ENCODE results near the gene FER. TPM values are rescaled to one million over a fixed set of nuclear protein-coding genes. Genes with fewer than 3 reads are reported as not detected.

FER gene
- total and polyA plus RNA-seq, 3 donors from 2014 or later = 17.5 to 40.4 (median 39.8) TPM

DNA sequence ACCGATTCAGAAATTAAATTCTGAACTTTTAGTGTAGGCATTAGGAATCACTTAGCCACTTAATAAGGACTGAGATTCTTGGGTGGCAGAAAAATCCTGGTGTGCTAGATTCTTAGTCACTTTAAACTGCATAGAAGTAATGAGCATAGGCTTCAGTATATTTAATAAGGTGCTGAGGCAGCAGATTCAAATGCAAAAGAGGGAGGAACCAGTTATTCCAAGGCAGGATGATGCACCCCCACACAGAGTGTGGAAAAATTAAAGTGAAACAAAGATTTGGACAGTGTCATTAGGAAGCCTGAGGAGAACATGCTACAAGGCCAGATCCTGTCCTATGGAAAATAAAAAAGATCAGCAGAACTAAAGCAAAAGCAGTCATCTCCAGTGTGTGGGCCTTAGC, 444.3 kb downstream of the FER start:
- WGBS, 2 donors = 81 to 87% methylated on average over 1 of the region's 1 CpG
- H3K9me3 ChIP-seq = no peaks in the 10 kb centered on the region
- H3K4me3 ChIP-seq = no peak overlapping the region
- intact Hi-C loops (cut with DNase I; ENCODE audit: low total_unique reads) = no loop called here
- no peak for DNase-seq
- H3K36me3 ChIP-seq (ENCODE audit: low read depth, missing control alignments) = no peaks in the 10 kb centered on the region
- no peak for TF ChIP-seq POLR2A (IDR thresholded peaks at IDR 0.05)
- TF ChIP-seq, protein P1, sequence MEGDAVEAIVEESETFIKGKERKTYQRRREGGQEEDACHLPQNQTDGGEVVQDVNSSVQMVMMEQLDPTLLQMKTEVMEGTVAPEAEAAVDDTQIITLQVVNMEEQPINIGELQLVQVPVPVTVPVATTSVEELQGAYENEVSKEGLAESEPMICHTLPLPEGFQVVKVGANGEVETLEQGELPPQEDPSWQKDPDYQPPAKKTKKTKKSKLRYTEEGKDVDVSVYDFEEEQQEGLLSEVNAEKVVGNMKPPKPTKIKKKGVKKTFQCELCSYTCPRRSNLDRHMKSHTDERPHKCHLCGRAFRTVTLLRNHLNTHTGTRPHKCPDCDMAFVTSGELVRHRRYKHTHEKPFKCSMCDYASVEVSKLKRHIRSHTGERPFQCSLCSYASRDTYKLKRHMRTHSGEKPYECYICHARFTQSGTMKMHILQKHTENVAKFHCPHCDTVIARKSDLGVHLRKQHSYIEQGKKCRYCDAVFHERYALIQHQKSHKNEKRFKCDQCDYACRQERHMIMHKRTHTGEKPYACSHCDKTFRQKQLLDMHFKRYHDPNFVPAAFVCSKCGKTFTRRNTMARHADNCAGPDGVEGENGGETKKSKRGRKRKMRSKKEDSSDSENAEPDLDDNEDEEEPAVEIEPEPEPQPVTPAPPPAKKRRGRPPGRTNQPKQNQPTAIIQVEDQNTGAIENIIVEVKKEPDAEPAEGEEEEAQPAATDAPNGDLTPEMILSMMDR (IDR thresholded peaks at IDR 0.05) = no peak
- H3K27me3 ChIP-seq = no peaks in the 10 kb centered on the region
- no peak overlapping the region for H3K27ac ChIP-seq
- H3K4me1 ChIP-seq = no peaks in the 10 kb centered on the region

DNA sequence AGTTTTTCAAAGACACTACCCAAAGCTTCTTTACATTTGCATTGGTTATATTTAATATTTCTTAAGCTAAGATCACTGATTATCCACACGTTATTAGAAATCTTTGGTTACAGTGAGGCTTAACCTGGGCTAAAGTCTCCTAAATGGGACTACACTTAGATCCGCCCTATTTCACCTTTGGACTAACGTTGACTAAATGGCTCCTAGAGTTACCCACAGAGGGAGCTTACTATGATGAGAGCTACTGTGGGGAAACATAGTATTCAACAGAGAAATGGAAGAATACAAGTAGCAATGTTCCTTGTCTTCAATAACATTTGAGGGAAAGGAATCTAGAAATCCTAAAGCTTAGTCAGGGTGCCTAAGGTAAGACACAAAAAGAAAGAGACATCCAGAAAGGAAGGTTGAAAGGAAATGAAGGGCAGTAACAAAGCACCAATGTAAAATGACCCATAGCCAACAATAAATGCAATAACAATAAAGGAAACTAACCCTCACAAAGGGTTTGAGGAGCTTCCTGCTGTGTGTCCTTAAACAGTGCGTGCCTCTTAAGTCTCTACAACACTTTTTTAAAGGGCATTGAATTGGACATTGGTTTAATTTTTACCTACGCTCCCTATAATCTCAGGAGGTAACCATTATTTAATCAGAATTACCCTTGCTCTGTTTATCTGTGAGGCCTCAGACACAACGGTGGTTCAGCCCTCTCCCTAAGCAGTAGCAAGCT, 445.0 kb downstream of the FER start:
- TF ChIP-seq, protein P1 (IDR thresholded peaks at IDR 0.05) = no peak
- TF ChIP-seq POLR2A (IDR thresholded peaks at IDR 0.05) = no peak

DNA sequence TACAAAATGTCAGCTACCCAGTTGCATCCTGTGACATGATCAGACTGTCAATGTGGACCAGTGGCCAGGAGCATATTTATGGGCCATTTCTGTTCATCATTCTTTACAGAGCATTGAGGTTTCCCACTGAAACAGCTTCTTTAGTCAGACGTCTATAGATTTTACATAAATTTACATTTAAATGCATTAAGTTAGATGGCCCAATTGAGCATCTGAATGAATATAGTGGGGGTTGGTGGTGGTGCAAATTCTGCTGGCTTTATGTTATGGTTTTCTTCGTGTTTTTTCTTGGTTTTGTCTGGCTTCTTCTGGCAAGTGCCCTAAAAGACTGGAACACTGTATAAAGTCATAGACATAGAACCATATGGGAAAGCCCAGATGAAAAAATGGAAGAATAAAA, 448.0 kb downstream of the FER start:
- no peaks in the 10 kb centered on the region for H3K27me3 ChIP-seq
- TF ChIP-seq, protein P1 (IDR thresholded peaks at IDR 0.05) = no peak
- TF ChIP-seq POLR2A (IDR thresholded peaks at IDR 0.05) = no peak
- no peaks in the 10 kb centered on the region for H3K9me3 ChIP-seq
- DNase-seq = no peak
- no peaks in the 10 kb centered on the region for H3K36me3 ChIP-seq (ENCODE audit: low read depth, missing control alignments)
- no peak overlapping the region for H3K27ac ChIP-seq
- 51 to 76% methylated on average over 2 of the region's 2 CpGs for WGBS, 2 donors
- no peak overlapping the region for H3K4me3 ChIP-seq
- intact Hi-C loops (cut with DNase I; ENCODE audit: low total_unique reads) = no loop called here
- no peaks in the 10 kb centered on the region for H3K4me1 ChIP-seq

More for the DNA sequence above, 445.0 kb downstream of the FER start:
- DNase-seq = no peak
- 80 to 82% methylated on average over 6 of the region's 6 CpGs for WGBS, 2 donors
- Histone ChIP-seq H3K9me3 (no peaks in the 10 kb centered on the region), H3K4me3 (no peak overlapping the region), H3K36me3 (ENCODE audit: low read depth, missing control alignments) (no peaks in the 10 kb centered on the region), H3K27me3 (no peaks in the 10 kb centered on the region), H3K4me1 (no peaks in the 10 kb centered on the region), H3K27ac (no peak overlapping the region)
- intact Hi-C loops (cut with DNase I; ENCODE audit: low total_unique reads) = no loop called here

DNA sequence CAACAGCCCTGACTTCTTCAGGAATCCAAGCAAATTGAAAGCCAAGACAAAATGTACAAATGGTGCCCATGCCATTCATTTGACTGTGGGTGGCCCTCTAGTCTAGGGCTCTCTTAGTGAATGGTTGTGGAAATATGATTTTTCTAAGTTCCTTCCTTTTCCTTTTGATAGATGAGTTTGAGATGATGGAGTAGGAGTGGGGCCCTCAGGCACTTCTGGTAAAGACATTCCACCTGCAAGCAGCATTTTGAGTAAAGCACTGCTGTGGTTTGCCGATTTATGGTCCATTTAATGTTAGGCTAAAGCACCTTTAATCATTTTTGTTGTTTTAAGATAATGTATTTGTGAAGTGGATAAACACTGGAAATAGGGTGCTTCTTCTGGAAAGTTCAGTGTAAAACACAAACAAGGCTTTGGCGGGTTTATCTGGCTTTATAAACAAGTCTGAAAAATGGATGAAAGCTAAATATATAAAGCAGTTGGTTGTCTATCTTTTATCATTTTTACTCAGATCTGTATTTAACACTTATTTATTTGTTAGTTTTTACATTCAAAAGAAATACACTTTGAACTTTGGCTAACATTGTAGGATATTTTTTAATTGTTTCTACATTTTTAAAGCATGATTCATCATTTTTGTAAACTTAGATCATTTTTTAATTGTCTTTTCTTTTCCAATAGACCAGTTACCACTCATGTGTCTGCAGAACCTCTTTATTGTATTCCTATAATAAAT, 448.6 kb downstream of the FER start:
- TF ChIP-seq, protein P1 (IDR thresholded peaks at IDR 0.05) = no peak
- no peak for TF ChIP-seq POLR2A (IDR thresholded peaks at IDR 0.05)
- Histone ChIP-seq H3K4me3 (no peak overlapping the region), H3K4me1 (no peaks in the 10 kb centered on the region), H3K27ac (no peak overlapping the region), H3K36me3 (ENCODE audit: low read depth, missing control alignments) (no peaks in the 10 kb centered on the region), H3K9me3 (no peaks in the 10 kb centered on the region), H3K27me3 (no peaks in the 10 kb centered on the region)
- intact Hi-C loops (cut with DNase I; ENCODE audit: low total_unique reads) = no loop called here
- DNase-seq = no peak
- 81 to 86% methylated on average over 2 of the region's 2 CpGs for WGBS, 2 donors
